ACC112 (cell line): ENCODE results near the gene MACROD1.

Experiments used
- H2AFZ ChIP-seq: fragments of 200-600 bp; sonication (generic); one replicate; pipeline ENCODE4 v1.6.0; 2017; ENCODE audit warnings: antibody characterized with exemption, low read length; ENCODE audit not compliant: unreplicated experiment
- H3K27ac ChIP-seq: fragments of 200-600 bp; sonication (generic); 2 replicates; pipeline ENCODE4 v1.5.1; 2014; ENCODE audit warnings: low read depth, mild to moderate bottlenecking, antibody characterized with exemption, low read length, moderate library complexity
- H3K27me3 ChIP-seq: fragments of 200-600 bp; sonication (generic); 2 replicates; pipeline ENCODE4 v1.6.1; 2014; ENCODE audit warnings: mild to moderate bottlenecking, antibody characterized with exemption, low read length, moderate library complexity, mixed read lengths; ENCODE audit not compliant: insufficient read depth
- H3K36me3 ChIP-seq: fragments of 200-600 bp; sonication (generic); 2 replicates; pipeline ENCODE4 v1.6.1; 2016; ENCODE audit warnings: mild to moderate bottlenecking, antibody characterized with exemption, low read length, moderate library complexity, mixed read lengths; ENCODE audit not compliant: insufficient read depth
- H3K4me1 ChIP-seq: fragments of 200-600 bp; sonication (generic); one replicate; pipeline ENCODE4 v1.6.1; 2016; ENCODE audit warnings: low read length, mixed read lengths; ENCODE audit not compliant: insufficient read depth, unreplicated experiment, control insufficient read depth
- H3K4me3 ChIP-seq: fragments of 200-600 bp; sonication (generic); 2 replicates; pipeline ENCODE4 v1.5.1; 2014; ENCODE audit warnings: mild to moderate bottlenecking, low read depth, low read length
- H3K79me2 ChIP-seq: fragments of 200-600 bp; sonication (generic); one replicate; pipeline ENCODE4 v1.6.0; 2016; ENCODE audit warnings: low read length; ENCODE audit not compliant: control insufficient read depth, unreplicated experiment, insufficient read depth

Gene MACROD1

DNA sequence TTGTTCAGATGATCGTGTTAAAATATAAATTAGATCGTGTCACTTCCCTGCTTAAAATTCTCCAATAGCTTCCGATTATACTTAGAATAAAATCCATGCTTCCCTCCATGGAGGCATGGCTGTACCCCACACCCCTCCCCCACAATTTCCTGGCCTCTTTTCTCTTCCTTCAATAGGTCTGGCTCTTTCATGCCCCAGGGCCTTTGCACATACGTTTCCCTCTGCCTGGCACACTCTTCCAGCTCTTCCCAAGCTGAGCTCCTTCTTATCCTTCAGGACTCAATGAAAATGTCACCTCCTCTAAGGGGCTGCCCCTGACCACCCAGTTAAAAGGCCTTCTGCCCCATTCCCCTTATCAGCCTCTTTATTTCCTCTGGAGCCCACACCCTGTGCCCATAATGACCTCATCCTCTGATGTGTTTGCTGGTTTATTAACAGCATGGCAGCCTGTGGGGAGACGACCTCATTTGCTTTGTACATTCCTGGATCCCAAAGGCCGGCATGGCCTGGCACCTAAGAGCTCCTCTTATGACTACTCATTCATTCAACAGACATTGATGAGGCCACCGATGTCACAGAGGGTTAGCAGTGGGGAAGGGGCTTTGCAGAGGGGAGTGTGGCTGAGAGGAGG, 139.2 kb downstream of the MACROD1 start:
- Histone ChIP-seq H3K4me1 (no peaks in the 10 kb centered on the region), H2AFZ (no peak overlapping the region), H3K36me3 (no peaks in the 10 kb centered on the region), H3K27ac (no peak overlapping the region), H3K27me3 (no peaks in the 10 kb centered on the region), H3K79me2 (no peaks in the 10 kb centered on the region), H3K4me3 (no peak overlapping the region)

DNA sequence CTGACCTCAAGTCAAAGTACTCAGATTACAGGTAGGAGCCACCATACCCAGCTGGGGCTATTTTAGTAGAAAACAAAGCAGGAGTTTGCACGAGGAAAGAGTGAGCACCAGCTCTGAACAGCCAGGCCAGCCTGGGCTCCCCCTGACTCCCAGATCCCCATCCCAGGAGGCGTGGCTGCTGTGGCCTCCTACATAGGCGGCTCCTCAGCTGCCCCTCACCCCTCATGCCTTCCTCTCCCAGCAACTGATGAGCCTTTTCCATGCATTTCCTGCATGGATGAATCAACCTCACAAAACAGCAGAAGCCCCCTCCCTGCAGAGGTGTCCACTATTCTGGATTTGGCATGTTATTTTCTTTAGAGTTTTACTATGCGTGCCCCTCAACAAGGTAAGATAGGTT, 140.7 kb downstream of the MACROD1 start:
- Histone ChIP-seq H3K27ac (no peak overlapping the region), H3K4me3 (no peak overlapping the region), H3K27me3 (no peaks in the 10 kb centered on the region), H3K4me1 (no peaks in the 10 kb centered on the region), H3K79me2 (no peaks in the 10 kb centered on the region), H2AFZ (no peak overlapping the region), H3K36me3 (no peaks in the 10 kb centered on the region)

DNA sequence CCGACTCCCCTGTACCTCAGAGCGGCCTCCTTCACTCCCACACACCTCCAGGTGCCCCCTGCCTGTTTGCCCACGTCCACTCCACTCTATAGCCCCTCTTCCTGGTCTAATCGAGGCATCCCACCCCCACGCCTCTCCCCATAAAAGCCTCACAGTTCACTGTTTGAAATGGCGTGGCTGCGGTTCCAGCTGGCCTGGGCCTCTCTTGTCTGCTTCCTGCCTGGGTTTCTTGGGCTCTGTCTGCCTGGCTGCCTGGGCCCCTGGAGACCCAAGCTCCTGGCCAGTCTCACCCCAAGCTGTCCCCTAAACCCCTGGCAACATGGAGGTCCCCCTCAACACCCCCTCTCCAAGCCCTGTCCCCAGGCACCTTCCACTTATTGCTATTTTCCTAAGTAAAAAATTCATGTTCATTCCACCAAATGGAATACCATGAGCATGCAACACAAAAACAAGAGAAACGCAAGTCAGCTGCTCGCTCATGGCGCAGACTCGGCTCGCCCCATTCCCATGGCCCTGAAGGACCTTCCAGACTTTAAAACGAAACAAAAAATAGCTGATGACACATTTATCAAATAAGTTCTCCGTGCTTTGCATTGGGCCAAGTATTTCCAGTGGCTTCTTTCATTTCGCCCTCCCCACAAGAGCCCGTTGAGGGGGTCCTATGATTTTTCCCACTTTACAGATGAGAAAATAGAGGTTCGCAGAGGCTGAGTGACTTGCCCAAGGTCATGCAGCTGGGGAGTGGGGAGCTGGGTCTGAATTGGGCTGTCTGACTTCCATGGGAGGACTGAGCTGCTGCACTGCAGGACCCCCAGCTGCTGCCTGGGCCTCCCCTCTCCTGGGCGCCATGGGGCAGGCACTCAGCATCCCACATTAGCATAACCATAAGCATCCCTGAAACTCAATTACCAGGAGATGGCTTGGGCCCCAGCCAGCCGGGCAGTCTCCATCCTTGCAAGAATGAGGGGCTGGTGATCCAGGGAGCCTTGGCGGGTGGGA, 141.9 kb downstream of the MACROD1 start:
- H3K4me1 ChIP-seq, result no peaks in the 10 kb centered on the region
- no peak overlapping the region for H2AFZ ChIP-seq
- H3K27ac ChIP-seq, result no peak overlapping the region
- H3K36me3 ChIP-seq, result no peaks in the 10 kb centered on the region
- no peak overlapping the region for H3K4me3 ChIP-seq
- no peaks in the 10 kb centered on the region for H3K79me2 ChIP-seq
- H3K27me3 ChIP-seq, result no peaks in the 10 kb centered on the region

DNA sequence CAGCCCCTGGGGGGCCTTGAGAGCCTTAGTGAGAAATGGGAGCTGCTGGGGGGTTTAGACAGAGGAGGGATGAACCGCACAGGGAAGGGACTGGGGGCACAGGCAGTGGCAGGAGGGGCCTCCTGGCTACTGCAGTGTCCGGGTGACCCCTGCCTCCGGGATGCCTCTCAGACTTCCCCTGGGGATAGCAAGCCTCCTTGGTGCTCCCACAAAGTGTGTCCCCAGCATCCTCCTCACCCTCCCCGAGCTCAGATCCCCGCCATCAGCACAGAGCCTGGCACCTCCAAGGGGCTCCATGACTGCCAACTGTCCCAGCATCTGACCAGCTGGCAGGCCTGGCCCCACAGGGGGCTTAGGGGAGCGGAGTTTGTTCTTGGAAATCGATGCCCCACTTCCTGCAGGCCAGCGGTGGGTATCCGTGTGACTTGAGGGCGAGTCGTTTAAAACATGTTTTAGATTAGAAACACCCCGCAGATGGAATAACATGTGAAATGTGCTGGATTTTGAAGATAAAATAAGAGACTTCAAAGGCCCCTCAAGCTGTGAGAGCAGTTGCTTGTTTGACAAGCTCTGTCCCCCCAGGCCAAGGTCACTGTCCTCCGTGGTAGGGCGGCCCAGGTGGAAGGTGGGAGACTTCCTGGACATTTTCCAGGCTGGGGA, 143.7 kb downstream of the MACROD1 start:
- Histone ChIP-seq H2AFZ (no peak overlapping the region), H3K27me3 (no peaks in the 10 kb centered on the region), H3K36me3 (no peaks in the 10 kb centered on the region), H3K27ac (no peak overlapping the region), H3K4me3 (no peak overlapping the region), H3K4me1 (no peaks in the 10 kb centered on the region), H3K79me2 (no peaks in the 10 kb centered on the region)

DNA sequence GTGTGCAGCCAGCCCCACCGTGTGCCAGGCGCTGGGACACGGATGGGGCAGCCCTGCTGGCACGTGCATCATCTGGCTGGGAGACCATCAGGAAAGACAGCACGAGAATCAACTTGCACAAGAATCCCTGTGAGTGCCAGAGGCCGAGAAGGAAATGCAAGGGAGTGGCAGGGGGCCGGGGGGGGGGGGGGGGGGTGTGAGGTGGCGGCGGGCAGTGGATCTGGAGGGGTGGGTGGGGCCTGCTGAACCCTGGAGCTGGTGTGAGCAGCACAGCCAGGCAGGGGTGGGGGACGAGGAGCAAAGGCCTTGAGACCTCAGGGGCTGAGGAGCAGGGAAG, 144.2 kb downstream of the MACROD1 start:
- Histone ChIP-seq H3K4me1 (no peaks in the 10 kb centered on the region), H3K4me3 (no peak overlapping the region)

DNA sequence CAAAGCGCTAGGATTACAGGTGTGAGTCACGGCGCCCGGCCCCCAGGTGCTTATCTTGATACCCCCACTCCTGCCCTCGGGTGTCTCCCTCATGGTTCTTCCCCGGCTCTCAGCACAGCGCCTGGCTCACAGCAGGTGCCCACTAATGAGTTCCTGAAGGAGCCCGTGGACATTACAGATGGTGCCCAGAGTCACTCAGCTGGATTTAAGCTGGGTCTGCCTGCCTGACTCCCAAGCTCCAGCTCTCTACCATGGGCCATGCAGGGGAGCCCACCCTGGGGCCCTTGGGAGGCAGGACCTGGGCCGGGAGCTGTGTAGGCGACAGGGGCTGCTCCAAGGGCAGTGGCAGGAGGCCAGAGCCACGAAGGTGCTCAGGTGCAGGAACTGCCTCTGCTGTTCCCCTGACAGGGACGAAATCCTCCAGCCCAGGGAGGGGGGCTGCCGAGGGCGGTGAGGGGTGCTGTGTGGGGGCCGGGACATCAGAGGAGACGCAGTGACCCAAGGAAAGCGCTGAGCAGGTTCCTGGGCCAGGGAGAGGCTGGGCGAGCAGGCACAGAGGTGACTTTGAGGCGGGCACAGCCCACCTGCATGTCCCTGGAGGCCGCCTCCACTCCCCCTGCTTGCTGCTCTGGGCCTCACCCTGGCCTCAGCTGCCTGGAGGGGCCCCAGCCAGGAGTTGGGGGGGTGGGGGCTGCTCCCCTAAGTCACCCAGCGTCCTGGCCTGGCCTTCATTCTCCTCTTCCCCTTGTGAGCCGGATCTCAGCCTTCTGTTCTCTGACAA, 144.7 kb downstream of the MACROD1 start:
- H3K27ac ChIP-seq, result no peak overlapping the region
- no peaks in the 10 kb centered on the region for H3K79me2 ChIP-seq
- H3K36me3 ChIP-seq, result no peaks in the 10 kb centered on the region
- no peaks in the 10 kb centered on the region for H3K27me3 ChIP-seq
- no peak overlapping the region for H3K4me3 ChIP-seq
- no peak overlapping the region for H2AFZ ChIP-seq
- H3K4me1 ChIP-seq, result no peaks in the 10 kb centered on the region

More for the DNA sequence above, 144.2 kb downstream of the MACROD1 start:
- Histone ChIP-seq H3K36me3 (no peaks in the 10 kb centered on the region), H3K27me3 (no peaks in the 10 kb centered on the region), H3K79me2 (no peaks in the 10 kb centered on the region), H2AFZ (no peak overlapping the region), H3K27ac (no peak overlapping the region)

DNA sequence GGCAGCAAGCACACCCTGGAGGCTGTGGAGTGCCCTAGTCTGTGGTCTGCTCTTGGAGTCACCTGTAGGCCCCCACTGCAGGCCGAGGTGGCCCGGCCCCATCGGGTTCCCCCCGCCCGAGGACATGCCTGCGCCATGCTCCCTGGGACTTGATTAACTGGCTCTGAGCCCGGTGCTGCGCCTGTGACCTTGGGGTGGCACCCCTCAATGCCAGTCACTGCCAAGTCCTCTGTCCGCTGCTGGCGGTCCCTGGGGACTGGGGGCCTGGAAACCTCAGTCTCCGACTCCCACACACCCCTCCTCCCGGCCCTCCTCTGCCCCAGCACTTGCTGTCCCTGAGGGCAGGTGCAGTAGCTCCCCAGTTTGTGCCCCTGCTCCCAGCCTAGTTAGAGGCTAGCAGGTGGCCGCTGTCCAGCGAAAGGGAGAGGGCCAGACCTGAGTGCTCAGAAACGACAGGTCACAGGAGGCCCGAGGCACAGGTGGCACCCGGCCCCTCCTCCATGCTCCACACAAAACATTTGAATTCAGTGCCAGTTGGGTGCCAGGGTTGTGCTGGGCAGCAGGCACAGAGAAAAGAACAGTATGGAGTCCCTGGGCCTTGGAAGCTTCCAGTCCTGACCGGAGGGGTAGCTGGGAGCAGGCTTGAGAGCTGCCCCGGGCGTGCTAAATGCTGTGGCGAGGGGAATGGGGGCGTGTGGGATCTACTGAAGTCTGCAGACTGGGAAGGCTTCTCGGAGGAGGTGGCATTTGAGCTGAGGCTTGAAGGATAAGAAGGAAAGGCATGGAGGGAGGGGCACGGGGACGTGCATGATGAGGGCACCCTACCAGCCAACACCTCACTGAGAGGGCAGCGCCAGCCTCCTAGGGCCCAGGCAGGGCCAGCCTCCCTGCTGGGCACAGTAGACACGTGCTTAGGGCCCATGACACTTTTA, 146.5 kb downstream of the MACROD1 start:
- H3K4me1 ChIP-seq, result no peaks in the 10 kb centered on the region
- no peak overlapping the region for H3K4me3 ChIP-seq
- H3K36me3 ChIP-seq, result no peaks in the 10 kb centered on the region
- no peak overlapping the region for H2AFZ ChIP-seq
- no peaks in the 10 kb centered on the region for H3K27me3 ChIP-seq
- no peak overlapping the region for H3K27ac ChIP-seq
- H3K79me2 ChIP-seq, result no peaks in the 10 kb centered on the region

DNA sequence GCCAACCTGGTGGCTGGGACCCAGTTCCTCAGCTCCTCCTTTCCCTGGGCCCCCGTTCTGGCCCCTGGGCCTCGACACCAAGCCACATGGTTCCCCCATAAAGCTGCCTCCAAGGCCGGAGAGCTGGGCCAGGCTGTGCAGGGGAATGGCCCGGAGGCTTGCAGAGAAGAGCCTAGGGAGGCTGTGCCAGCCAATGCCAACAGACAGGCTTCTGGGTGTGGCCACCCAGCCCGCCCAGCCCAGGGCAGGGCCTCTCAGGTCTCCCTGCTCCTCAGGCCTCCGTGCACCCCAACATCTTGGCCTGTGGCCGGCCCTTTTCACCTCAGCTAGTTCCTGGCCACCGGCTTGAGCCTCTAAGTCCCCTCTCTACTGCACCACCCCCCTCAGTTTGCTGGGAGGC, 147.6 kb downstream of the MACROD1 start:
- H3K79me2 ChIP-seq, result no peaks in the 10 kb centered on the region
- H3K27me3 ChIP-seq, result no peaks in the 10 kb centered on the region
- no peaks in the 10 kb centered on the region for H3K4me1 ChIP-seq

DNA sequence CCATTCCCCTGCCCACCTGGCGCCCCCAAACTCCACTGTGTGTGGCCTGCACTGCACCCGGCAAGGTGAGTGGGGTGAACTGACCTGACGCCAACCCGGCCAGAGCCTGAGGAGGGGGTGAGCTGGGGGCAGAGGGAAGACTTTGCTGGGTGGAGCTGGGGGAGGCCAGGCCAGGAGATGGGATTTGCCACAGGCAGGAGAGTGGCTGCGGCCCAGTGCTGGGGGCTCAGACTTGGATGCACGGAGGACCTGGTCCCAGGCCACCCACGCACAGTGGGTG, 148.0 kb downstream of the MACROD1 start:
- Histone ChIP-seq H3K36me3 (no peaks in the 10 kb centered on the region), H3K4me3 (no peak overlapping the region), H3K79me2 (no peaks in the 10 kb centered on the region), H3K27ac (no peak overlapping the region), H3K27me3 (no peaks in the 10 kb centered on the region), H3K4me1 (no peaks in the 10 kb centered on the region), H2AFZ (no peak overlapping the region)

More for the DNA sequence above, 147.6 kb downstream of the MACROD1 start:
- H3K36me3 ChIP-seq, result no peaks in the 10 kb centered on the region
- H2AFZ ChIP-seq, result no peak overlapping the region
- no peak overlapping the region for H3K27ac ChIP-seq
- H3K4me3 ChIP-seq, result no peak overlapping the region
